Bronchial epithelial cell (primary cell): ENCODE results near the gene MGMT. TPM values are rescaled to one million over a fixed set of nuclear protein-coding genes. Genes with fewer than 3 reads are reported as not detected.

ENCODE experiments used
- DNase-seq: peaks from one replicate; pipeline ENCODE4 v3.0.0-alpha.2; 2010; ENCODE audit warnings: low read depth
- FAIRE-seq: peaks from 2 replicates; lab custom pipeline; 2011; peaks lifted over from hg19 to GRCh38; lab: Jason Lieb, UNC
- H3K27me3 ChIP-seq: 2 replicates; pipeline ENCODE4 v1.5.1; 2011; ENCODE audit warnings: low read length; ENCODE audit not compliant: control insufficient read depth, insufficient read depth
- H3K36me3 ChIP-seq: 2 replicates; pipeline ENCODE4 v1.5.1; 2011; ENCODE audit warnings: low read length; ENCODE audit not compliant: control insufficient read depth, insufficient read depth
- H3K4me3 ChIP-seq: 2 replicates; pipeline ENCODE4 v1.5.1; 2011; ENCODE audit warnings: mild to moderate bottlenecking, low read depth, low read length, control low read depth
- total RNA-seq: library from RNA; depleted of rRNA; stranded (reverse); fragments of >200 nt; gene quantifications from 2 replicates; pipeline ENCODE4 v1.2.1, GENCODE V29; 2014
- TF ChIP-seq, protein P1 (sequence below): IDR thresholded peaks from 2 replicates; pipeline ENCODE4 v1.5.1; 2011; ENCODE audit warnings: mild to moderate bottlenecking, moderate library complexity, low read length, control low read depth, inconsistent platforms; ENCODE audit not compliant: insufficient read depth, severe bottlenecking

MGMT gene
- total RNA-seq, 1 donor from 2014 or later = 19.7 TPM

DNA sequence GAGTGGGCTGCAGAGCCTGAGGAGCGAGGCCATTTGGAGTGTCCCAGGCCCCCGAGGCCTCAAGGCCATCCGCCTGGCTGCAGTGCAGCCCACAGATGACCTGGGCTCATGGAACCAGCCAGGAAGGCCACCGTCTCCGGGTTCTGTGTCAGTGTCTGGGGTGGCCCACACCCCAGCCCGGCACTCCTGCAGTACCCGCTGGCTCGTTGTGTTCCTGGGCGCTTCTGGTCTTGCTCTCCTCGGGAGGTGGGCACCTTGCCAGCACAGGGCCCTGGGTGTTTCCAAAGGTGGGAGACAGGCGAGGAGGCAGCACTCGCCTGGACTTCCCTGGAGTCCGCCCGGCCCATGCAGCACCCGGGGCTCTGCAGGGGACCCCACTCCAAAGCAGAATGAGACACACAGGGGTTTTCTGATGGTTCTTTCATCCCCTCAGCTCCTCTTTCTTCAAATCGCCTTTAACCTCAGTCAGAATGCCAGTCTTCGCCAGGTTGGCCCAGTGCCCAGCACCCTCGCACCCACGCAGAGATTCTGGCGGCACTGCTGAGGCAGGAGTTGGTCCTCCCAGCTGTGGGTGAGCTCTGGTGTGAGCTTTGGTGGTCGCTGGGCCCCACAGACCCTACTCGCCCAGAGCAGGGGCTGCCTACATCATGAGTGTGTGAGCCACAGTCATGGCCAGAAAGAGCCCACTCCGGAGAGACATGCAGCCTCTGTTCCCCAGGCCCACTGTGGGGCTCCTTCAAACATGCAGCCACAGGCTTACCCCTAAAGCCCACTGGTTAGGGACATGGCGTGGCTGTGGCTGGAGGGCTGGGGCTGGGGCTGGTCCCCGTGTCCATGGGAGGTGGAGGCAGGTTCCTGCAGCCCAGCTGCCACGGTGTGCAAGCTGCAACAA, 341.3 kb downstream of the MGMT start:
- DNase-seq = no peak
- Histone ChIP-seq H3K27me3 (no peaks in the 10 kb centered on the region), H3K36me3 (no peaks in the 10 kb centered on the region), H3K4me3 (no peak overlapping the region)
- FAIRE-seq = no peak
- TF ChIP-seq, protein P1, sequence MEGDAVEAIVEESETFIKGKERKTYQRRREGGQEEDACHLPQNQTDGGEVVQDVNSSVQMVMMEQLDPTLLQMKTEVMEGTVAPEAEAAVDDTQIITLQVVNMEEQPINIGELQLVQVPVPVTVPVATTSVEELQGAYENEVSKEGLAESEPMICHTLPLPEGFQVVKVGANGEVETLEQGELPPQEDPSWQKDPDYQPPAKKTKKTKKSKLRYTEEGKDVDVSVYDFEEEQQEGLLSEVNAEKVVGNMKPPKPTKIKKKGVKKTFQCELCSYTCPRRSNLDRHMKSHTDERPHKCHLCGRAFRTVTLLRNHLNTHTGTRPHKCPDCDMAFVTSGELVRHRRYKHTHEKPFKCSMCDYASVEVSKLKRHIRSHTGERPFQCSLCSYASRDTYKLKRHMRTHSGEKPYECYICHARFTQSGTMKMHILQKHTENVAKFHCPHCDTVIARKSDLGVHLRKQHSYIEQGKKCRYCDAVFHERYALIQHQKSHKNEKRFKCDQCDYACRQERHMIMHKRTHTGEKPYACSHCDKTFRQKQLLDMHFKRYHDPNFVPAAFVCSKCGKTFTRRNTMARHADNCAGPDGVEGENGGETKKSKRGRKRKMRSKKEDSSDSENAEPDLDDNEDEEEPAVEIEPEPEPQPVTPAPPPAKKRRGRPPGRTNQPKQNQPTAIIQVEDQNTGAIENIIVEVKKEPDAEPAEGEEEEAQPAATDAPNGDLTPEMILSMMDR = no peak

DNA sequence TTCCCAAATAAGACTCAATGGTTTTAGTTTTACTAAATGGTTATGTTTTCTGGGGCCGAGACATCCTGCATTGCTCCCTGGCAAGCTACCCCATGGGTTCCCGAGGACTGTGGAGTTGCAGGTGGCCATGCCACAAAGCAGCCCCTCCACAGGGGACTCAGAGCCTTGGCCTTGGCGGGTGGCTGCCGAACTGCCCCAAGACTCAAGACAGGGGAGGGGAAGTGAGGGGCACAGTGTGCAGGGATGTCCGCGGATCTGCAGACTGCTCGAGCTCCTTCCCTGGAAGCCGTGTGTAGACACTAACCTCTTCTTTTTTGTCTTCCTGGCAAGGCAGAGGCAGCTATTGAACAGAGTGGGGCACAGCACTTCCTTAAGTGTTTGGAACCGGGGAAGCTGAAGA, 342.4 kb downstream of the MGMT start:
- H3K36me3 ChIP-seq = no peaks in the 10 kb centered on the region
- H3K27me3 ChIP-seq = no peaks in the 10 kb centered on the region
- H3K4me3 ChIP-seq = no peak overlapping the region
- no peak for DNase-seq
- no peak for FAIRE-seq
- TF ChIP-seq, protein P1 = no peak

DNA sequence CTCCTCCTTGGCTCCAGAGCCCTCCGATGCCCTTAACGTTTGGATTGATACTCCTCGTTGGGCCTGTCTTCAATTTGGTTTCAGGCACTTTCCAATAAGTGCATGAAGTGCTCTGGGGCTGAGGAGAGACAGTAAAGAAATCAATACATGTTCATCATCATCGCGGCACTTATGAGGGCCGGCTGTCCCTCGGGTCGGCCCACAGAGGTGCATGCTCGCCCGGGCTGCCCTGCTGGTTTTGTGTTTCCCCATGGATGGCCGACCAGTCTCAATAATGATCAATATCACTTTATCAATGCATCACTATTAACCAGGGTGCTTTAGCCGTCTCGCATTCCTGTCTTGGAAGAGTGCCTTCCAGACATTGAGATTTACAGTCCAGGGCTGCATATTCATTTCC, 342.8 kb downstream of the MGMT start:
- Histone ChIP-seq H3K27me3 (no peaks in the 10 kb centered on the region), H3K4me3 (no peak overlapping the region), H3K36me3 (no peaks in the 10 kb centered on the region)
- TF ChIP-seq, protein P1 = no peak
- DNase-seq = no peak
- no peak for FAIRE-seq

DNA sequence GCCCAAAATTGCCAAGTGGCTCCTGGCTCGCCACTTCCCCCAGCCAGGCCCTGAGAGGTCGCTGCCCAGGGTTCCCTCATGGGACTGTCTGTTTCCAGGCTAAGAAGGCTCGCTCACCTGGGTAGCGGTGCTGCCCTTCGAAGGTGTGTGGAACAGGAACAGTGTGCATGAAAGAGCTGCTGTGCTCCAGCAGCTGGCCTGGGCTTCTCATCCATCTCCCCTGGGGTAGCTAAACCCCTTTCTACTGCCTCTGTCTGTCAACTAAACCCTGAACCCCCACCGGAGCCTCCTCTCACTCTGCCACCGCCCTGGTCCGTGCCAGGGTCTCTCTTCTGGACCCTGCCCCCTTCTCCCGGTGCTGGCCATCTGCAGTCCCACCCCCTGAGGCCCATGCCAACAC, 344.2 kb downstream of the MGMT start:
- H3K27me3 ChIP-seq = no peaks in the 10 kb centered on the region
- TF ChIP-seq, protein P1 = no peak
- H3K4me3 ChIP-seq = no peak overlapping the region
- H3K36me3 ChIP-seq = no peaks in the 10 kb centered on the region
- FAIRE-seq (no peak), DNase-seq (no peak)

DNA sequence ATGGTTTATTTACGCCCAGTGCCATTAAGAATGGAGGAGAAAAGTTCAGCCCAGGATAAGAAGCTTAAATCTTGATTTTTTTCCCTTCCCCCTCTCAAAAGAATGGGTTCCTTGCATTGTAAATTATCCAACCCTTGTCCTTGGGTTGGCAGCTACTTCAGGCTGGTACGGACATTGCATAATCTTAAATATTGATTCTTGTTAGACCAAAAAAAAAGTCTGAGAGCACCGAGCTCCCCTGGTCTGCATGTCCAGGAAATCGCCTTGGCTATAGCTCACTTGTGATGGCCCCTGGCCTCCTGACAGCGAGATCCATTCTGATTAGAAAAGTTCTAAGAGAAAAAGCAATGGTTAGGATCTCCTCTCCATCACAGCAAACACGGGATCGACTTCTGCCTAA, 345.4 kb downstream of the MGMT start:
- no peak for DNase-seq
- Histone ChIP-seq H3K27me3 (no peaks in the 10 kb centered on the region), H3K4me3 (no peak overlapping the region), H3K36me3 (no peaks in the 10 kb centered on the region)
- TF ChIP-seq, protein P1 = no peak
- no peak for FAIRE-seq
